Activated CD4-positive, alpha-beta T cell treated with anti-CD3 and anti-CD28 coated beads, Interleukin-2, amount 10 ng/mL, durations not matched to agents 7 days and 5 days (primary cell): ENCODE measurements around the gene OBP2B. TPM values are rescaled to one million over a fixed set of nuclear protein-coding genes. Genes with fewer than 3 reads are reported as not detected.
"Not testable (repeated sequence)": the region's sequence is repeated elsewhere in the genome, so short reads cannot be mapped to it uniquely, and the experiment has no call there.

Source experiments
- CTCF ChIA-PET: fragments of 350-600 bp; sonication (Branson Sonifier 250); formaldehyde crosslinking; loops from one replicate; lab custom pipeline; 2021; ENCODE audit warnings: antibody characterized with exemption; lab: Charles Lee
- POLR2A ChIA-PET: fragments of 350-600 bp; sonication (Branson Sonifier 250); formaldehyde crosslinking; loops from one replicate; lab custom pipeline; 2021; ENCODE audit warnings: antibody characterized with exemption; lab: Charles Lee
- DNase-seq: peaks from one replicate; pipeline ENCODE4 v3.0.0-alpha.2; 2020
- H3K27ac Mint-ChIP-seq: one replicate; pipeline ENCODE4 v1.8.0; 2021; ENCODE audit warnings: mild to moderate bottlenecking, moderate library complexity, mixed read lengths
- H3K27me3 Mint-ChIP-seq: one replicate; pipeline ENCODE4 v1.8.0; 2021; ENCODE audit warnings: mixed read lengths
- H3K36me3 Mint-ChIP-seq: one replicate; pipeline ENCODE4 v1.8.0; 2021; ENCODE audit warnings: low read depth, mixed read lengths
- H3K4me1 Mint-ChIP-seq: one replicate; pipeline ENCODE4 v1.8.0; 2021; ENCODE audit warnings: mixed read lengths
- H3K4me3 Mint-ChIP-seq: one replicate; pipeline ENCODE4 v1.8.0; 2021; ENCODE audit warnings: mild to moderate bottlenecking, moderate library complexity, mixed read lengths
- H3K9me3 Mint-ChIP-seq: one replicate; pipeline ENCODE4 v1.8.0; 2021; ENCODE audit warnings: mixed read lengths
- total RNA-seq, 2 experiments: library from RNA; stranded (reverse); gene quantifications; one replicate each; pipeline ENCODE4 v1.2.3, GENCODE V29; 2021

The OBP2B gene
- total RNA-seq, 2 experiments from 2014 or later: not detected

DNA sequence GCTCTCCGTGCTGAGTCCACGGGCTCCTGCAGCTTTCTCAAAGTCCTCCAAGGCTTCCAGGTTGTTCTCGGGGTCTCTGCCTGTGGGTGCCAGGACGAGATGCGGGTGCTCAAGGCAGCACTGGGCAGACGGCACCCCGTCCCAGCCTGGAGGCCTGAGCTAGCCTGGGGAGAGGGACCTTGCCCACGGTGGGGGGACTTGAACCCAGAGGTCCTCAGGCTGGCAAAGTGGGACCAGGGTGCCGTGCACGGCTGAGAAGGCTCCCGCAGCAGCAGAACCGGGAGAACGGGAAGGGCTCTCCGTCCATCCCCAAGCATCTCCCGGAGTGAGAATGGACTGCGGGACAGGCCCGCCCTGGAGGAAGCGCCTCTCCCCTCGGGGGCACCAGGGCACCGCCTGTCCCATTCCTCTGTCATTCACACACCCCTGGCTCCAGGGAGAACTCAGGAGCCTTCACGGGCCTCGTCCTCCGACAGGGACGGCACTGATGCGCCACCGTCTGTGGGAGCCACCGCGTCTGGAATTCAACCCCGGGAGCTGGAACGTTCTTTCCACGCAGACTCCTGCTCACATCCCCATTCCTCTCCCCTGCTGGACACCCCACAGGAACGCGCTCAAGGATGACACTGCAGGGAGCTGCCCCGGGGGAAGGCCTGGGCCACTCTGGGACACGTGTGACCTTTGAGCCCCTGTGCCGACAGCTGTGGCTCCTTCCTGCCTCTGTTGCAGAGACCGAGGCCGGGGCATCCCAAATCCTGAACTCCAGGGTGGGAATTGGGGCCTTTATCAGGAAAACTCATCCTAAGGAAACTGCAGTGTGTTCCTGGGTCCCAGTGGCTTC, 16.3 kb upstream of the OBP2B start:
- Mint-ChIP-seq H3K4me3 (no peak overlapping the region), H3K36me3 (no peaks in the 10 kb centered on the region), H3K27me3 (peaks cover 19% of the 10 kb centered on the region), H3K27ac (no peak overlapping the region), H3K9me3 (no peaks in the 10 kb centered on the region), H3K4me1 (no peaks in the 10 kb centered on the region)
- DNase-seq: no peak
- POLR2A ChIA-PET: no interaction called here
- CTCF ChIA-PET: no interaction called here

GRCh38 chr9:133224762-133225161, 15.7 kb upstream of the OBP2B start:
- Mint-ChIP-seq H3K4me3 (no peak overlapping the region), H3K4me1 (no peaks in the 10 kb centered on the region), H3K9me3 (no peaks in the 10 kb centered on the region), H3K27me3 (peaks cover 20% of the 10 kb centered on the region), H3K36me3 (no peaks in the 10 kb centered on the region), H3K27ac (no peak overlapping the region)
- CTCF ChIA-PET: no interaction called here
- POLR2A ChIA-PET: no interaction called here
- DNase-seq: no peak

GRCh38 chr9:133223159-133223756, 14.2 kb upstream of the OBP2B start:
- H3K27ac Mint-ChIP-seq, DNase-seq, H3K9me3 Mint-ChIP-seq, H3K36me3 Mint-ChIP-seq, POLR2A ChIA-PET, H3K4me1 Mint-ChIP-seq, H3K4me3 Mint-ChIP-seq: not testable (repeated sequence)
- H3K27me3 Mint-ChIP-seq: peaks cover 33% of the 10 kb centered on the region
- CTCF ChIA-PET: interaction anchor here (1.4 kb wide), 1 partner anchor 37 kb away, joined by 3 read pairs; no protein-coding TSS in a partner anchor

DNA sequence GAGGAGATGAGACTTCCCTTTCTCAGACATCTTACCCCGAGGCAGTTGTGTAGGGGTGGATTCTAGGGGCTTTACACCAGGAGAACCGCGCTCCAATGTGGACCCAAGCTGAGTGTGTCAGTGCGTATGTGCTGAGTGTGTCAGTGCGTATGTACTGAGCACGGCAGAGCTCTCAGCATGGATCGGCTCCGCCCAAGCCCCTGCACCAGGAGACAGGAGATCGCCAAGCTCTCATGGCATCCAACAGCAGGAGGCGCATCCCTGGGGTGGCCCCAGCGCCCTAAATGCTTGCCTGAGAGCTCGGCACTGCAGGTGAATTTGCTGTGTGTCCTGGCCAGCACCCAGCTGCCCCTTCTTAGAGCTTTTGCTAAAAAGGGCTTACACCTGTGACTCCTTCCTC, 12.9 kb upstream of the OBP2B start:
- H3K27me3 Mint-ChIP-seq: peaks cover 41% of the 10 kb centered on the region
- DNase-seq, CTCF ChIA-PET, H3K4me1 Mint-ChIP-seq, POLR2A ChIA-PET, H3K9me3 Mint-ChIP-seq, H3K36me3 Mint-ChIP-seq, H3K27ac Mint-ChIP-seq, H3K4me3 Mint-ChIP-seq: not testable (repeated sequence)

- peaks cover 47% of the 10 kb centered on the region for H3K27me3 Mint-ChIP-seq
- ChIA-PET CTCF (no interaction called here), POLR2A (interaction anchor here (0.6 kb wide), 1 partner anchor 548 kb away, joined by 3 read pairs; no protein-coding TSS in a partner anchor)
- H3K4me3 Mint-ChIP-seq: no peak overlapping the region
- H3K4me1 Mint-ChIP-seq: no peaks in the 10 kb centered on the region
- no peak for DNase-seq
- H3K27ac Mint-ChIP-seq: no peak overlapping the region
- no peaks in the 10 kb centered on the region for H3K36me3 Mint-ChIP-seq
- no peaks in the 10 kb centered on the region for H3K9me3 Mint-ChIP-seq
These were observed 12.2 kb upstream of the OBP2B start for GRCh38 chr9:133221177-133221809.

- CTCF ChIA-PET, H3K36me3 Mint-ChIP-seq, H3K27ac Mint-ChIP-seq, POLR2A ChIA-PET, H3K9me3 Mint-ChIP-seq, DNase-seq, H3K4me1 Mint-ChIP-seq, H3K4me3 Mint-ChIP-seq: not testable (repeated sequence)
- peaks cover 65% of the 10 kb centered on the region for H3K27me3 Mint-ChIP-seq
These were observed 9.3 kb upstream of the OBP2B start for GRCh38 chr9:133218049-133218975.

DNA sequence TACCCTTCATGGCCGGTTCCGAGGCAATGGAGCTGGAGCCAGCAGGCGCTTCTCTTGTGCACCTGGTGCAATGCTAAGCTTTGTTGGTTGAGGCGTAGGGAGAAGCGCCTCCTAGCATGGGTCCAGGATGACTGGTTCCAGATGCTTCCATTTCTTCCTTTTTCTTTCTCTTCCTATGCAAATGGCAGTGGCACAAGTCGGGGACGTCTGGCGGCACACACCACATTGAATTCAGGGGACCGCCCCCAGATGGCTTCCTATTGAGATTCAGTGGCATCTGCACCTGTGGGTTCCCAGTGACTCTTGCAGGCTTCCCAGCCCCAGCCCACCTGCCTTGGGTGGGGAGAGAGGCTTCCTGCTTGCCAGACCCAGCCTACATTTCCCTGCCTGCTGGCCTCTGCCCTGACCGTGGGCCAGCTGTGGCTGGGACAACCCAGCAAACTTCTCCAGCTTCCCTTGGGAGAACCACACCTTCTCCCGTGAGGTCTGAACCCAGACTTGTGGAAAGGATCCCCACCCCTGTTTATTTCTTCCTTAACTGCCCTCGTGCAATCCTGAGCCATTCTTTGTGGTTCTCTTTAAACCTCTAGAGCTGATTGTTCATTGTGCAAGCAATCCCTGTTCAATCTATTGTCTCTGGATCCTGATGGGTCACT, 8.4 kb upstream of the OBP2B start:
- H3K36me3 Mint-ChIP-seq, H3K4me3 Mint-ChIP-seq, H3K27ac Mint-ChIP-seq, CTCF ChIA-PET, DNase-seq, H3K9me3 Mint-ChIP-seq, POLR2A ChIA-PET, H3K4me1 Mint-ChIP-seq: not testable (repeated sequence)
- peaks cover 66% of the 10 kb centered on the region for H3K27me3 Mint-ChIP-seq

DNA sequence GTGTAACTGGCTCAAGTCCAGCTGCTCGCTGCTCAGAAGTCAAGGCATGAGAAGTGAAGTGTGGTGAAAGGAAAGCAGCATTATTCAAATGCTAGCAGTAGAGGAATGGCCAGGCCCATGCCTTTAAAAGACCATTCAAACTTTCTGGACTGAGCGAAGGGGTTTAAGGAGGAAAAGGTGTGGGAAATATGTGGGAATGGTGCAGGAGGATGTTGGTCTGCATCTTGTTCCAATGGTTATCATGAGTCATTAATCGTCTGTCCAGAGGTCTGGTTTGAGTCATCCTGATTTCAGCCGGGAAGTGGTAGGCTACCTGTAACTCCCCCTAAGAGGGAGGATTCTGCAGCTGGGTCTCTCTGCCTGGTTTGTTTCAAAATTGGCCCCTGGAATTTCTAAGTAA, 5.2 kb upstream of the OBP2B start:
- H3K4me3 Mint-ChIP-seq, H3K36me3 Mint-ChIP-seq, H3K9me3 Mint-ChIP-seq, H3K27ac Mint-ChIP-seq, DNase-seq, CTCF ChIA-PET, H3K4me1 Mint-ChIP-seq, POLR2A ChIA-PET: not testable (repeated sequence)
- H3K27me3 Mint-ChIP-seq: peaks cover 52% of the 10 kb centered on the region

GRCh38 chr9:133210609-133211008, 1.6 kb upstream of the OBP2B start:
- POLR2A ChIA-PET: no interaction called here
- H3K36me3 Mint-ChIP-seq: no peaks in the 10 kb centered on the region
- no peak for DNase-seq

DNA sequence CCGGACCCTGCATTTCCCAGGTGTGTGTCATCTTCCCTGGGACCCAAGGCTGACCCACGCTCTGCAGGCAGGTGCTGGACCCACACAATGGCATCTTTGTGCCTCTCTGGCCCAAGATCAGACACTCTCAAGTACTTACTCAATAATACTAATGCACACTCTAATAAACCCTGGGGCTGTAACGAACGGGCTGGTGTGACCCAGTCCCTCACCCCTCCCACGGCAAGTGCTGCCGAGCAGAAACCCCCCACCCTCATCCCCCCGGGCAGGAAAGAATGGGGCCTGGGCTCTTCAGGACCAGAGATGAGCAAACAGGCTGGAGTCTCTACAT, 1.1 kb upstream of the OBP2B start:
- POLR2A ChIA-PET: no interaction called here

More at GRCh38 chr9:133210609-133211008, 1.6 kb upstream of the OBP2B start:
- no peak overlapping the region for H3K4me3 Mint-ChIP-seq
- no peak overlapping the region for H3K27ac Mint-ChIP-seq
- peaks cover 25% of the 10 kb centered on the region for H3K27me3 Mint-ChIP-seq
- no peaks in the 10 kb centered on the region for H3K9me3 Mint-ChIP-seq
- CTCF ChIA-PET: no interaction called here
- H3K4me1 Mint-ChIP-seq: no peaks in the 10 kb centered on the region

GRCh38 chr9:133209327-133210201, 514 bp upstream of the OBP2B start:
- H3K4me1 Mint-ChIP-seq: not testable (repeated sequence)

More for the DNA sequence above, 1.1 kb upstream of the OBP2B start:
- no peak overlapping the region for H3K27ac Mint-ChIP-seq
- CTCF ChIA-PET: no interaction called here
- DNase-seq: no peak
- no peak overlapping the region for H3K4me3 Mint-ChIP-seq
- no peaks in the 10 kb centered on the region for H3K4me1 Mint-ChIP-seq
- no peaks in the 10 kb centered on the region for H3K36me3 Mint-ChIP-seq
- no peaks in the 10 kb centered on the region for H3K9me3 Mint-ChIP-seq
- H3K27me3 Mint-ChIP-seq: peaks cover 22% of the 10 kb centered on the region

More at GRCh38 chr9:133209327-133210201, 514 bp upstream of the OBP2B start:
- peaks cover 17% of the 10 kb centered on the region for H3K27me3 Mint-ChIP-seq
- H3K27ac Mint-ChIP-seq, DNase-seq, CTCF ChIA-PET, H3K36me3 Mint-ChIP-seq, H3K9me3 Mint-ChIP-seq, POLR2A ChIA-PET, H3K4me3 Mint-ChIP-seq: not testable (repeated sequence)
